Islet precursor cell (in vitro differentiated cells): ENCODE measurements around the gene CLDN2.
A peak's percentile ranks its signal among the peaks of the same experiment; 100 is the strongest.

Experiments
- DNase-seq: peaks from one replicate; pipeline ENCODE4 v3.0.0-alpha.2; 2018

Gene CLDN2

DNA sequence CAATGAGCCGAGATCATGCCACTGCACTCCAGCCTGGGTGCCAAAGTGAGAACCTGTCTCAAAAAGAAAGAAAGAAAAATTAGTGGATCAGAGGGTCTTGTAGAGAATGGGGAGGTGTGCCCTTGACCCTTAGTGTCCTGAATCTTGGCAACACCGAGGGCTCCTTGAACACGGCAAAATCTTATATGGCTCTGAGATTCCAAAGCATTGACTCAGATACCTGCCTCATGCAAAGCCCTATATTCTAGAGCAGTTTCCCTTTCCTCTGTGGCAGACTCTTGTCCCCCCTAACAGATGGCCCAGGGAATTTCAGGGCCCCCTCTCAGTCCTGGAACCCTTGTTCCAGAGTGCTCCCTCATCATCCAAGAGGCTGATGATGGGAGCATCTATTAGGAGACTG is 6.8 kb downstream of the CLDN2 start:
- peak; percentile 29 for DNase-seq

DNA sequence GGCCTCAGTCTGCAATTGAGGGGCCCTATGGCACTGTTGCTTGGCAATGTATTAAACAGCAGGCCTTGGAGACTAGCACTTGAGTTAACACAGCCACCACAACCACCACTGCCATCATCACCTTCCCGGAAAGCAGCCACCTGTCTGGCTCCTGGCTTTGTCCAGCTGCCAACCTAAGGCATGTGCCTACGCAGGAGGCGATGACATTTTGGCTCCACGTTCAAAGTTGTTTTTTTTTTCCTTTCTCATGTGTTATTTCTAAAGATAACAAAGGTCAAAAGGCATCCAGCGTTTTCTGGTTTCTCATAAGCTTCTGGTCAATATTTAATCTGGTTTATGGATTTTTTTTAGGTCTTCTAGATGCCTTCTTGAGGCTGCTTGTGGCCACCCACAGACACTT is 7.5 kb downstream of the CLDN2 start:
- no peak for DNase-seq

DNA sequence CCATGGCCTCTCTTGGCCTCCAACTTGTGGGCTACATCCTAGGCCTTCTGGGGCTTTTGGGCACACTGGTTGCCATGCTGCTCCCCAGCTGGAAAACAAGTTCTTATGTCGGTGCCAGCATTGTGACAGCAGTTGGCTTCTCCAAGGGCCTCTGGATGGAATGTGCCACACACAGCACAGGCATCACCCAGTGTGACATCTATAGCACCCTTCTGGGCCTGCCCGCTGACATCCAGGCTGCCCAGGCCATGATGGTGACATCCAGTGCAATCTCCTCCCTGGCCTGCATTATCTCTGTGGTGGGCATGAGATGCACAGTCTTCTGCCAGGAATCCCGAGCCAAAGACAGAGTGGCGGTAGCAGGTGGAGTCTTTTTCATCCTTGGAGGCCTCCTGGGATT is 8.0 kb downstream of the CLDN2 start:
- DNase-seq = no peak

- peak; percentile 68 for DNase-seq
Measured at GRCh38 chrX:106931831-106932491, 11.8 kb downstream of the CLDN2 start.

DNA sequence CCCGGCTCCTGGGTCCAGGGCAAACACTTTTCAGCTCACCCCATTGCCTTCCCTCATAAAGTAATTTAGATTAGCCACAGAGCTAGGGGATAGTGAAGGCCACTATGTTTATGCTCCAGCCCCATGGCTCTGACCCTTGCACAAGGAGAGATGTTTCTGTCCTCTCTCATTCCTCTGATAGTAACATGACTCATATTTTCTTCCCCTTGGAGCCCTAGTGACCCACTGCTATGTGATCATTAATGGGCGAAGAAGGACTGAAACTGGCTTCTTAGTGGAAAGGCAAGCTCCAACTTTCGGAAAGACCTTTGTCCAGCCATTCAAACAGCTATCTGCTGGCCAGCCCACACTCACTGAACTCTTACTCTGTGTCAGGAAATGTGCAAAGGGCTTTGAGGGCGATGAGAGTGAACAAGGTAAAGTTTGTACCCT is 12.3 kb downstream of the CLDN2 start:
- no peak for DNase-seq

GRCh38 chrX:106932960-106933537 is 12.8 kb downstream of the CLDN2 start:
- DNase-seq = no peak

- DNase-seq = peak; percentile 84
Measured at GRCh38 chrX:106933538-106933961, 13.3 kb downstream of the CLDN2 start.

GRCh38 chrX:106935175-106935574 is 15.0 kb downstream of the CLDN2 start:
- DNase-seq = no peak

GRCh38 chrX:106936246-106936645 is 16.0 kb downstream of the CLDN2 start:
- no peak for DNase-seq

DNA sequence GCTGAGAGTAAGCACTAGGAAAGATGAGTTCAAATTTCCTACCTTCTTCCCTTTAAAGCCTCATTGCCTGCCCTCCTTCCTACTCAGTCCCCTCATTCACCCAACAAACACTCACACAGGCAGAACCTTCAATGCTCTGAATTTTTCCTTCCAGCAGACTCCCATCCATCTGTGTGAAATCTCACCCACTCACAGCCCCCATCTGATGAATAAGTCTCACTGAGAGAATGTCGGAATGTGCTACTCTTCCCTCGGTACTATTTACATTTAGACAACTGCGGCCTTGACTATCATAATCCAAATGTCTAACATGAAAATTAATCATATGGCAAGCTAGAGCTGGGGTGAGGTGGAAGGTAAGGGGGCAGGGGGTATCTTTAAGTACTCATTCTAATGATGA is 19.4 kb downstream of the CLDN2 start:
- DNase-seq = no peak

- DNase-seq = no peak
Measured at GRCh38 chrX:106940068-106940467, 19.9 kb downstream of the CLDN2 start.

DNA sequence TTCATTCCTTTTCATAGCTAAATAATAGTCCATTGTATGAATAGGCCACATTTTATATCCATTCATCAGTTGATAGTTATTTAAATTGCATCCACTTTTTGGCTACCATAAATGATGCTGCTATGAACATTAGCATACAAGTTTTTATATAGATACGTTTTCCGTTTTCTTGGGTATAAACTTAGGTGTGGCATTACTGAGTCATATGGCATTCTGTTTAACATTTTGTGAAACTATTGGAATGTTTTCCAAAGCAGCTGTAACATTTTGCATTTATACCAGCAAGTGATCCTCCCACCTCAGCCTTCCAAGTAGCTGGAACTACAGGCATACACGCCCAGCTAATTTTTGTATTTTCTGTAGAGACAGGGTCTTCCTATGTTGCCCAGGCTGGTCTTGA is 26.3 kb downstream of the CLDN2 start:
- DNase-seq = no peak

DNA sequence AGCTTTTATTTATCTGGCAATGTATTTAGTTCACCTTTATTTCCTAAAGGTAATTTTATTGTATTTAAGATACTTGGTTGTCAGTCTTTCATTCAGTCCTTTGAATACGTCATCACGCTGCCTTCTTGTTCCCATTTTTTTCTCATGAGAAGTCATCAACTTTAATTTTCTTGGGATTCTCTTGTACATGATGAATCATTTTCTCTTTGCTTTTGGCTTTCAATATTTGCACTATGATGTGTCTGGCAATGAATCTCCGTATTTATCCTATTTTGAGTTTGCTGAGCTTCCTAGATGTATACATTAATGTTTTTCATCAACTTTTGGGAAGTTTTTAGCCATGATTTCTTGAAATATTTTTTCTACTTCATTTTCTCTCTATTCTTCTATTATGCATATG is 28.4 kb downstream of the CLDN2 start:
- DNase-seq = no peak

DNA sequence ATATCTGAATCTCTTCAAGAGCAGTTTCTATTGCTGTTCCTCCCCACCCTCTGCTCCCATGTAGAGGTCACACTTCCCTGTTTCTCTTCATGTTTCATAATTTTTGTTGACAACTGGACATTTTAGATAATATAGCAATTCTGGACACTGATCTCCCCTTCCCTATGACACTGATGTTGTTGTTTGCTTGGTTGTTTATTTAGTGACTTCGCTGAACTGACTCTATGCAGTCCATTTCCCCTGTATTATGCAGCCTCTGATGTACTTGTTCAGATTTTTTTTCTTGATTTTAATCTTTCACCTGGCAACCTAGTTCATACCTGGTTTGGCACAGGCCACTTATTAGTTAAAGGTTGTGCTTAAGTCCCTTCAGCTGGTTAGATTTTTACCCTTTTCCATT is 29.2 kb downstream of the CLDN2 start:
- DNase-seq = no peak

DNA sequence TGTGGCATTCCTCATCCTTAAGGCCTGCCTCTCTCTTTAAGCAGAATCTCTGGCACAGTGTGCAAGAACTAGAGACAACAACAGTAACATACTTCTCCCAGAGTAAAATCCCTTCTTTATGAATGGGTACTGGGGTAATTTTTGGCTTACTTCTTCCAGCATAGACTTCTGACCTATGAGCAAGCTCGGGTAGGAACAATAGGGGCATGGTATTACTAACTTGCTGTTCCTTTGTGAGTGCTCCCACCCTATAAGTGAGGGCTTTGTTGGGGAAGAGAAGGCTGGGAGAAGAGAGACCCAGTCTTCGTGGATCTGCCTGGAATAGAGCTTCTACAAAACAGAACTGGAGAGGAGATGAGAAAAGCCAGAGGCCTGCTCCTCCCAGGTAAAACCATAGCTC is 30.2 kb downstream of the CLDN2 start:
- no peak for DNase-seq

- DNase-seq = no peak
Measured at GRCh38 chrX:106951230-106951629, 31.0 kb downstream of the CLDN2 start.

DNA sequence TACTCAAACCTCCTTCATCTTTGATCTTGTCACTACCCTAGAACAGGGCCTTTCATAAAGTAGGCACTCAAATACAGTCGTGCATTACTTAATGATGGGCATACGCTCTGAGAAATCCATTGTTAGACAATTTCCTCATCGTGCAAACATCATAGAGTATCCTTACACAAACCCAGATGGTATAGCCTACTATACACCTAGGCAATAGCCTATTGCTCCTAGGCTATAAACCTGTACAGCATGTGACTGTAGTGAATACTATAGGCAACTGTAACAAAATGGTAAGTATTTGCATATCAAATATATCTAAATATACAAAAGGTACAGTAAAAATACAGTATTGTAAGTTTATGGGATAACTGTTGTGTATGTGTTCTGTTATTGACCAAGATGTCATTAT is 31.9 kb downstream of the CLDN2 start:
- DNase-seq = no peak

GRCh38 chrX:106952538-106952937 is 32.3 kb downstream of the CLDN2 start:
- no peak for DNase-seq

DNA sequence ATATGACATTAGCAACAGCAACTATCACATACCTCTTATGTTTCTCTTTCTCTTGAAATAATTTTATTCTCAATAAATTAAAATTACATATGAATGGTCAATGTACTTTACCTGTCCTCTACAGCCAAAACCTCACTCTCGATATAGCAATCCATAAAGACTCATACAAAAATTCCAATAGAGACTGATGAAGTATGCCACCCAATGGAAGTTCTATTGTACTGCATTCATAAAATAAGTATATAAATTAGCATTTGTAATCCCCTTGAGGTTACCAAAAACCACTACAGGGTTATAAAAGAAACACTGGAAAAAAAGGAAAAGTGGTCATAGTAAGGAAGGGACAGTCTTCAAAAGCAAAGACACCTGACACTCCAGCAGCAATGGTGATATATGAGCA is 32.8 kb downstream of the CLDN2 start:
- DNase-seq = no peak

- no peak for DNase-seq
Measured at GRCh38 chrX:106954041-106954440, 33.8 kb downstream of the CLDN2 start.

- no peak for DNase-seq
Measured at GRCh38 chrX:106955004-106955772, 35.0 kb downstream of the CLDN2 start.

DNA sequence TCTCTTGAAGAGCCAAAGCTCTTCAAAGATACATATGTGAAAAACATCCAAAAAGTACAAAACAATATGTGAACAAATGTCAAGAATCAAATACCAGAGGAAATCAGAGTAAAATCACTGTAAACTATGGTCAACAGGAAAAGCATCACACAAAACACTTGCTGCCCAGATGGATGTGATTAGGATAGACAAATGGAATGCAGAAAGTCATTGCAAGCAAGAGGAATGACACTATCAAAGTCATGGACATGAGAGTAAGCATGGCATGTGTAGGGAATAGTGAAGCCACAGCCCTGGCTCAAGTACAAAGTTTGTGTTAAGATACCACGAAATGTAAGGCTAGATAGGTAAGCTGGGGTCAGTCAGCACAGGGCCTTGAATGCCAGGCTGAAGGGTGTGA is 37.7 kb downstream of the CLDN2 start:
- no peak for DNase-seq

DNA sequence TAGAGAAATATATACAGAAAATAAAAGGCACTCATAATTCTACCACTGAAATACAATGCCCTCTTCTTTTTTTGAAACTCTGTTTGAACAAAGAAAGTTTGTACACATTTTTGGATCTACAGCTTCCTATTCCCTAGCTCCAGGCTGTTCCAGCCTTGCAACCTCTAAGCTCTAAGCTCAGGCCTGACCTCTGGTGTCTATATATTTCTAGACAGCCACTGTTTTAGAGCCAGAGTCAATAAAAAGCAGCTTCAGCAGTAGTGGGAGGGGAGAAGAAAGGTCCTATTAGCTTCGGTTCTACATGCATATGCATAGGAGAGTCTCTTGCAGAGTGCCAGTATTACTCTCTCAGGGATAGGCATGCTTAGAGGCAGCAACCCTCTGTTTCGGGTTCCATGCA is 39.7 kb downstream of the CLDN2 start:
- DNase-seq = peak; percentile 54

- DNase-seq = no peak
Measured at GRCh38 chrX:106963111-106963510, 42.9 kb downstream of the CLDN2 start.
